Vagina (tissue), 2 donors: Measurements from ENCODE around the gene FOXO6.

Experiments used
- CTCF ChIP-seq, 3 experiments: fragments of 450-650 bp in 2 of 3; fragments of 200-600 bp in 1 of 3; sonication (generic) in 1 of 3; IDR thresholded peaks; one replicate each; pipeline ENCODE4 v1.5.1; 2017 to 2019; ENCODE audit warnings: antibody characterized with exemption in 3 of 3, mild to moderate bottlenecking in 2 of 3, moderate library complexity in 2 of 3
- POLR2A ChIP-seq, 2 donors: fragments of 450-650 bp; IDR thresholded peaks; one replicate each; pipeline ENCODE4 v1.6.1; 2017; ENCODE audit warnings: antibody characterized with exemption in 2 of 2, mild to moderate bottlenecking in 2 of 2, moderate library complexity in 2 of 2

GRCh38 chr1:41344708-41345159 lies 16.5 kb upstream of the FOXO6 start:
- TF ChIP-seq CTCF (IDR thresholded peaks at IDR 0.05): no peak
- TF ChIP-seq POLR2A (IDR thresholded peaks at IDR 0.05): no peak
